SK-N-SH (cell line): ENCODE results near the gene TMEM72. TPM values are rescaled to one million over a fixed set of nuclear protein-coding genes. Genes with fewer than 3 reads are reported as not detected.

Source experiments
- CTCF ChIA-PET: fragments of 300-600, 350-600 bp; formaldehyde crosslinking; extraction: SDS; loops from one replicate; lab custom pipeline; 2021; lab: Yijun Ruan, JAX
- POLR2A ChIA-PET: fragments of 350-600 bp; sonication (Branson Sonifier 250); formaldehyde crosslinking; extraction: SDS; loops from one replicate; lab custom pipeline; 2020; ENCODE audit warnings: antibody characterized with exemption, inconsistent platforms; lab: Yijun Ruan, JAX
- DNase-seq: peaks from one replicate; pipeline ENCODE4 v3.0.0; 2012
- H2AFZ ChIP-seq: fragments of 200-600 bp; sonication (generic); 2 replicates; pipeline ENCODE4 v1.8.1; 2016; ENCODE audit warnings: antibody characterized with exemption, mild to moderate bottlenecking, low read depth
- H3F3A ChIP-seq: fragments of 200-600 bp; sonication (generic); replicated peaks from 2 replicates; pipeline ENCODE3; 2016; ENCODE audit warnings: antibody characterized with exemption, mild to moderate bottlenecking; ENCODE audit not compliant: insufficient read depth
- H3K27ac ChIP-seq, 2 experiments: fragments of 200-500 bp in 1 of 2; fragments of 200-600 bp in 1 of 2; sonication (Bioruptor generic) in 1 of 2; sonication (generic), shearing (Covaris generic) in 1 of 2; 2 replicates each; pipeline versions ENCODE4 v1.5.1 to v1.6.1; 2014 to 2016; ENCODE audit warnings: low read depth in 2 of 2, inconsistent platforms in 1 of 2, low read length in 1 of 2, mild to moderate bottlenecking in 1 of 2, mixed read lengths in 1 of 2
- H3K27me3 ChIP-seq: fragments of 200-600 bp; sonication (generic), shearing (Covaris generic); 2 replicates; pipeline ENCODE4 v1.6.1; 2016; ENCODE audit warnings: mixed run types; ENCODE audit not compliant: insufficient read depth
- H3K36me3 ChIP-seq, 2 experiments: fragments of 200-500 bp in 1 of 2; fragments of 200-600 bp in 1 of 2; sonication (Bioruptor generic) in 1 of 2; sonication (generic) in 1 of 2; replicated peaks in 1 of 2; 2 replicates each; pipeline versions ENCODE3 to v1.5.1; 2014 to 2016; ENCODE audit warnings: low read length in 1 of 2, mild to moderate bottlenecking in 1 of 2; ENCODE audit not compliant: insufficient read depth in 2 of 2, control insufficient read depth in 1 of 2
- H3K4me1 ChIP-seq, 2 experiments: fragments of 200-500 bp in 1 of 2; fragments of 200-600 bp in 1 of 2; sonication (Bioruptor generic) in 1 of 2; sonication (generic), shearing (Covaris generic) in 1 of 2; 2 replicates each; pipeline versions ENCODE4 v1.5.1 to v1.6.1; 2014 to 2016; ENCODE audit warnings: low read depth in 1 of 2, low read length in 1 of 2, mixed run types in 1 of 2; ENCODE audit not compliant: insufficient read depth in 2 of 2, control insufficient read depth in 1 of 2
- H3K4me2 ChIP-seq: fragments of 200-600 bp; sonication (generic), shearing (Covaris generic); 2 replicates; pipeline ENCODE4 v1.6.1; 2017; ENCODE audit warnings: mixed run types
- H3K4me3 ChIP-seq, 2 experiments: fragments of 200-500 bp in 1 of 2; fragments of 200-600 bp in 1 of 2; sonication (Bioruptor generic) in 1 of 2; sonication (generic), shearing (Covaris generic) in 1 of 2; 2 replicates each; pipeline versions ENCODE4 v1.5.1 to v1.8.1; 2014 to 2016; ENCODE audit warnings: low read depth in 2 of 2, inconsistent platforms in 1 of 2, low read length in 1 of 2, mild to moderate bottlenecking in 1 of 2, mixed read lengths in 1 of 2, moderate library complexity in 1 of 2
- H3K79me2 ChIP-seq: fragments of 200-600 bp; sonication (generic); 2 replicates; pipeline ENCODE4 v1.8.1; 2017; ENCODE audit warnings: mild to moderate bottlenecking; ENCODE audit not compliant: insufficient read depth
- H3K9ac ChIP-seq: fragments of 200-600 bp; sonication (generic); 2 replicates; pipeline ENCODE4 v1.6.1; 2017; ENCODE audit warnings: mixed run types
- H3K9me2 ChIP-seq: fragments of 200-600 bp; sonication (generic); 2 replicates; pipeline ENCODE4 v1.6.1; 2017; ENCODE audit warnings: mixed run types
- H3K9me3 ChIP-seq: fragments of 200-600 bp; sonication (generic); 2 replicates; pipeline ENCODE4 v1.6.1; 2017; ENCODE audit warnings: mixed run types, mild to moderate bottlenecking, moderate library complexity
- H4K20me1 ChIP-seq: fragments of 200-600 bp; sonication (generic); 2 replicates; pipeline ENCODE4 v1.6.1; 2017; ENCODE audit warnings: mild to moderate bottlenecking, mixed run types; ENCODE audit not compliant: insufficient read depth
- CHD2 ChIP-seq: fragments of 150-350 bp; IDR thresholded peaks from 2 replicates; pipeline ENCODE4 v1.6.1; 2018; ENCODE audit warnings: low read length; ENCODE audit not compliant: partially characterized antibody
- ELF1 ChIP-seq: IDR thresholded peaks from 2 replicates; pipeline ENCODE4 v1.4.0; 2012
- EZH2phosphoT487 ChIP-seq: fragments of 200-600 bp; sonication (generic); IDR thresholded peaks from 2 replicates; pipeline ENCODE4 v1.6.1; 2017; ENCODE audit warnings: low read depth, mixed run types, mild to moderate bottlenecking, antibody characterized with exemption, moderate library complexity, borderline replicate concordance
- FOSL2 ChIP-seq: IDR thresholded peaks from 2 replicates; pipeline ENCODE4 v1.4.0; 2012; ENCODE audit warnings: low read depth, mild to moderate bottlenecking, moderate library complexity, borderline replicate concordance
- FOXM1 ChIP-seq: IDR thresholded peaks from 2 replicates; pipeline ENCODE4 v1.4.0; 2012; ENCODE audit warnings: low read depth, mild to moderate bottlenecking
- GATA2 ChIP-seq: sonication (generic); formaldehyde crosslinking; IDR thresholded peaks from 2 replicates; pipeline ENCODE4 v1.5.0; 2020; ENCODE audit warnings: mild to moderate bottlenecking, missing genetic modification reagents
- IRF3 ChIP-seq: fragments of 150-350 bp; IDR thresholded peaks from 2 replicates; pipeline ENCODE4 v1.6.1; 2016; ENCODE audit warnings: mild to moderate bottlenecking, low read depth, low read length
- MXI1 ChIP-seq: IDR thresholded peaks from 2 replicates; pipeline ENCODE4 v1.6.1; 2012; ENCODE audit warnings: mild to moderate bottlenecking, low read depth, low read length, improper control_type of control experiment
- NFIC ChIP-seq: IDR thresholded peaks from 2 replicates; pipeline ENCODE4 v1.4.0; 2012; ENCODE audit warnings: borderline replicate concordance
- NRF1 ChIP-seq: IDR thresholded peaks from 2 replicates; pipeline ENCODE4 v1.6.1; 2012; ENCODE audit warnings: low read depth, mild to moderate bottlenecking, low read length
- RAD21 ChIP-seq: IDR thresholded peaks from 2 replicates; pipeline ENCODE4 v1.6.1; 2012; ENCODE audit warnings: mild to moderate bottlenecking, low read length
- RXRA ChIP-seq: IDR thresholded peaks from 2 replicates; pipeline ENCODE4 v1.4.0; 2012; ENCODE audit warnings: low read depth, mild to moderate bottlenecking, borderline replicate concordance
- SIN3A ChIP-seq: IDR thresholded peaks from 2 replicates; pipeline ENCODE4 v1.6.1; 2012; ENCODE audit warnings: low read depth, mild to moderate bottlenecking, low read length, moderate library complexity, borderline replicate concordance
- TCF12 ChIP-seq: IDR thresholded peaks from 2 replicates; pipeline ENCODE4 v1.4.0; 2012
- TEAD4 ChIP-seq: IDR thresholded peaks from 2 replicates; pipeline ENCODE4 v1.4.0; 2012; ENCODE audit warnings: mild to moderate bottlenecking, borderline replicate concordance; ENCODE audit not compliant: insufficient read depth
- WGBS: methylation state at CpG from one replicate; pipeline ENCODE4 v1.1.6; 2017; ENCODE audit warnings: low lambda C conversion rate; 5-methylcytosine and 5-hydroxymethylcytosine counted together
- polyA plus RNA-seq, 3 experiments: library from polyadenylated mRNA; depleted of rRNA; stranded (reverse); fragments of >200 nt; gene quantifications; 2 replicates each; pipeline ENCODE4 v1.2.3, GENCODE V29; 2012
- TF ChIP-seq, protein P1 (sequence below): IDR thresholded peaks from 2 replicates; pipeline ENCODE4 v1.4.0; 2012; ENCODE audit warnings: low read depth, borderline replicate concordance
- TF ChIP-seq, protein P2 (sequence below): fragments of 150-350 bp; IDR thresholded peaks from 2 replicates; pipeline ENCODE4 v1.6.1; 2017; ENCODE audit warnings: antibody characterized with exemption, low read length, low read depth, borderline replicate concordance
- TF ChIP-seq, protein P3 (sequence below): IDR thresholded peaks from 2 replicates; pipeline ENCODE4; 2012

The TMEM72 gene
- polyA plus RNA-seq, 1 of the 3 experiments (the other 2 are of a cell fraction), result not detected

GRCh38 chr10:44938956-44939355 is 27.8 kb downstream of the TMEM72 start:
- Histone ChIP-seq H3K79me2 (no peaks in the 10 kb centered on the region), H3K27me3 (no peaks in the 10 kb centered on the region), H3K9me3 (0 out of 2 replicates have a peak, but pooled peaks cover under 1% of the 10 kb centered on the region), H3K4me3 (no peak overlapping the region), H3K4me1 (peaks cover 0 to 10% of the 10 kb centered on the region in 2 experiments; a peak in 2 of 4 replicates), H2AFZ (no peak overlapping the region), H3K9ac (no peak overlapping the region), H3K4me2 (no peak overlapping the region), H3F3A (no peaks in the 10 kb centered on the region), H3K36me3 (no peaks in the 10 kb centered on the region), H4K20me1 (no peaks in the 10 kb centered on the region), H3K27ac (no peak overlapping the region), H3K9me2 (no peaks in the 10 kb centered on the region)
- TF ChIP-seq FOSL2 (no peak), IRF3 (no peak), NFIC (no peak), EZH2phosphoT487 (no peak), MXI1 (no peak), TCF12 (no peak), TEAD4 (no peak), ELF1 (no peak), NRF1 (no peak), CHD2 (no peak), SIN3A (no peak), GATA2 (CRISPR knock-in tag) (no peak), RAD21 (no peak), FOXM1 (no peak), RXRA (no peak)
- TF ChIP-seq, protein P1, sequence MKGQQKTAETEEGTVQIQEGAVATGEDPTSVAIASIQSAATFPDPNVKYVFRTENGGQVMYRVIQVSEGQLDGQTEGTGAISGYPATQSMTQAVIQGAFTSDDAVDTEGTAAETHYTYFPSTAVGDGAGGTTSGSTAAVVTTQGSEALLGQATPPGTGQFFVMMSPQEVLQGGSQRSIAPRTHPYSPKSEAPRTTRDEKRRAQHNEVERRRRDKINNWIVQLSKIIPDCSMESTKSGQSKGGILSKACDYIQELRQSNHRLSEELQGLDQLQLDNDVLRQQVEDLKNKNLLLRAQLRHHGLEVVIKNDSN, result no peak
- TF ChIP-seq, protein P2, sequence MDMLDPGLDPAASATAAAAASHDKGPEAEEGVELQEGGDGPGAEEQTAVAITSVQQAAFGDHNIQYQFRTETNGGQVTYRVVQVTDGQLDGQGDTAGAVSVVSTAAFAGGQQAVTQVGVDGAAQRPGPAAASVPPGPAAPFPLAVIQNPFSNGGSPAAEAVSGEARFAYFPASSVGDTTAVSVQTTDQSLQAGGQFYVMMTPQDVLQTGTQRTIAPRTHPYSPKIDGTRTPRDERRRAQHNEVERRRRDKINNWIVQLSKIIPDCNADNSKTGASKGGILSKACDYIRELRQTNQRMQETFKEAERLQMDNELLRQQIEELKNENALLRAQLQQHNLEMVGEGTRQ, result no peak
- TF ChIP-seq, protein P3, sequence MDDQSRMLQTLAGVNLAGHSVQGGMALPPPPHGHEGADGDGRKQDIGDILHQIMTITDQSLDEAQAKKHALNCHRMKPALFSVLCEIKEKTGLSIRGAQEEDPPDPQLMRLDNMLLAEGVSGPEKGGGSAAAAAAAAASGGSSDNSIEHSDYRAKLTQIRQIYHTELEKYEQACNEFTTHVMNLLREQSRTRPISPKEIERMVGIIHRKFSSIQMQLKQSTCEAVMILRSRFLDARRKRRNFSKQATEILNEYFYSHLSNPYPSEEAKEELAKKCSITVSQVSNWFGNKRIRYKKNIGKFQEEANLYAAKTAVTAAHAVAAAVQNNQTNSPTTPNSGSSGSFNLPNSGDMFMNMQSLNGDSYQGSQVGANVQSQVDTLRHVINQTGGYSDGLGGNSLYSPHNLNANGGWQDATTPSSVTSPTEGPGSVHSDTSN, result no peak
- ChIA-PET POLR2A (no interaction called here), CTCF (no interaction called here)
- WGBS, result 56% methylated on average over 7 of the region's 7 CpGs
- DNase-seq, result no peak
